Measurements from ENCODE around the gene ITFG2.

ITFG2 gene

GRCh38 chr12:2832550-2833127 lies 20.2 kb downstream of the ITFG2 start:
- no peak for DNase-seq (ENCODE audit: low spot score)

- DNase-seq (ENCODE audit: low spot score), result no peak
Measured at GRCh38 chr12:2833327-2833726, 20.9 kb downstream of the ITFG2 start.

GRCh38 chr12:2833810-2834209 lies 21.3 kb downstream of the ITFG2 start:
- DNase-seq (ENCODE audit: low spot score), result no peak

- no peak for DNase-seq (ENCODE audit: low spot score)
Measured at GRCh38 chr12:2834581-2835491, 22.4 kb downstream of the ITFG2 start, which contains the start of gene NRIP2. TSS of gene NRIP2 (minus strand) at chr12:2835035. CDS start at chr12:2834983, 52 bp downstream.

- no peak for DNase-seq (ENCODE audit: low spot score)
Measured at GRCh38 chr12:2835691-2836403, 23.4 kb downstream of the ITFG2 start.

GRCh38 chr12:2836574-2836973 lies 24.1 kb downstream of the ITFG2 start:
- DNase-seq (ENCODE audit: low spot score), result no peak

- no peak for DNase-seq (ENCODE audit: low spot score)
Measured at GRCh38 chr12:2841056-2841650, 28.7 kb downstream of the ITFG2 start.

GRCh38 chr12:2842948-2843347 lies 30.5 kb downstream of the ITFG2 start:
- DNase-seq (ENCODE audit: low spot score), result no peak

GRCh38 chr12:2844786-2845185 lies 32.3 kb downstream of the ITFG2 start:
- DNase-seq (ENCODE audit: low spot score), result no peak

GRCh38 chr12:2845280-2845679 lies 32.8 kb downstream of the ITFG2 start:
- no peak for DNase-seq (ENCODE audit: low spot score)

GRCh38 chr12:2851931-2852330 lies 39.5 kb downstream of the ITFG2 start:
- no peak for DNase-seq (ENCODE audit: low spot score)

- DNase-seq (ENCODE audit: low spot score), result peak; percentile 38
Measured at GRCh38 chr12:2853626-2854025, 41.2 kb downstream of the ITFG2 start.

- no peak for DNase-seq (ENCODE audit: low spot score)
Measured at GRCh38 chr12:2854669-2855453, 42.4 kb downstream of the ITFG2 start.

GRCh38 chr12:2855546-2855945 lies 43.1 kb downstream of the ITFG2 start:
- no peak for DNase-seq (ENCODE audit: low spot score)

GRCh38 chr12:2856051-2856450 lies 43.6 kb downstream of the ITFG2 start:
- no peak for DNase-seq (ENCODE audit: low spot score)

GRCh38 chr12:2857021-2857431 lies 44.6 kb downstream of the ITFG2 start, which contains the start of gene TEX52:
TSS of gene TEX52 (minus strand) at chr12:2857039. CDS start at chr12:2857026, 13 bp downstream.
- no peak for DNase-seq (ENCODE audit: low spot score)

- DNase-seq (ENCODE audit: low spot score), result no peak
Measured at GRCh38 chr12:2857576-2857975, 45.1 kb downstream of the ITFG2 start.

- no peak for DNase-seq (ENCODE audit: low spot score)
Measured at GRCh38 chr12:2858334-2858733, 45.9 kb downstream of the ITFG2 start.

GRCh38 chr12:2858944-2859421 lies 46.5 kb downstream of the ITFG2 start:
- no peak for DNase-seq (ENCODE audit: low spot score)

GRCh38 chr12:2860170-2860569 lies 47.7 kb downstream of the ITFG2 start:
- DNase-seq (ENCODE audit: low spot score), result no peak

GRCh38 chr12:2862876-2863275 lies 50.4 kb downstream of the ITFG2 start:
- no peak for DNase-seq (ENCODE audit: low spot score)
